CD4-positive, alpha-beta T cell treated with Interleukin-17A for 1 hour (primary cell): ENCODE results near the gene ZDHHC8.
A peak's percentile ranks its signal among the peaks of the same experiment; 100 is the strongest.
"Not testable (repeated sequence)": the region's sequence is repeated elsewhere in the genome, so short reads cannot be mapped to it uniquely, and the experiment has no call there.

Source experiments
- DNase-seq: peaks from one replicate; pipeline ENCODE4 v3.0.0-alpha.2; 2020

The ZDHHC8 gene

DNA sequence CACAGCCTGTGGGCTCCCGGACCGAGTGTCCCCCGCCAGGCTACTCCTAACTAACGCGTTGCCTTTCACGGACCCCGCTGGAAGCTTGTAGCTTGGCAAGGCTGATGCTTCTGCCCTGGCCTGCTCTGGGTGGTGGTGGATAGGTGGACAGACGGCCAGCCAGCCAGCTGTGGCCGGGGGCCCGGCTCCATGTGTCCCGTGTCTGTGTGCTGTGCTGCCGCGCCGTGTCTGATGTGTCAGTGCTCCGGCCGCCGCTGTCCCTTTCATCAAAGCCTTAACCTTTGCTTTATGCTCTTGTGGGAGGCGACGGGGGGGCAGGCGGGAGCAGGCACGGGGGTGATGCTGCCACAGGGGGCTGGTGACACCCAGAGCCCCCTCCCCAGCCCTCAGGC lies 14.2 kb downstream of the ZDHHC8 start:
- no peak for DNase-seq

DNA sequence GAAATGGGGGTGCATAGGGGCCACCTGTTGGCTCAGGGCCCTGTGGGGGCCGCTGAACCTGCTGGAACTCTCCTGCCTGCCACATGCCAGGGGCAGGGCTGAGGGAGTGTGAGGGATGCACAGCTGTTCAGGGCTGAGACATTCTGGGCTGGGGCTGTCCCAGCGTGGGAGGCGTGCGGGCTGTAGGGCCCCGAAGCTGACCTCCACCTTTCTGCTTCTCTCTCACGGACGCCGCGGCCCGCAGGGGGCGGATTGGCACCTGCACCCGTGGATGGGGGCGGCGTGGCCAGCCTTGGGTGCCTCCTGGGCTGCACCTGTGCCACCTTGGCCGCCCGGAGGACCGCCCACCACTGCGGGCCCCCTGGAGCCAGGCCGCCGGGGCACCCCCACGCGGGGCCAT lies 15.2 kb downstream of the ZDHHC8 start:
- no peak for DNase-seq

DNA sequence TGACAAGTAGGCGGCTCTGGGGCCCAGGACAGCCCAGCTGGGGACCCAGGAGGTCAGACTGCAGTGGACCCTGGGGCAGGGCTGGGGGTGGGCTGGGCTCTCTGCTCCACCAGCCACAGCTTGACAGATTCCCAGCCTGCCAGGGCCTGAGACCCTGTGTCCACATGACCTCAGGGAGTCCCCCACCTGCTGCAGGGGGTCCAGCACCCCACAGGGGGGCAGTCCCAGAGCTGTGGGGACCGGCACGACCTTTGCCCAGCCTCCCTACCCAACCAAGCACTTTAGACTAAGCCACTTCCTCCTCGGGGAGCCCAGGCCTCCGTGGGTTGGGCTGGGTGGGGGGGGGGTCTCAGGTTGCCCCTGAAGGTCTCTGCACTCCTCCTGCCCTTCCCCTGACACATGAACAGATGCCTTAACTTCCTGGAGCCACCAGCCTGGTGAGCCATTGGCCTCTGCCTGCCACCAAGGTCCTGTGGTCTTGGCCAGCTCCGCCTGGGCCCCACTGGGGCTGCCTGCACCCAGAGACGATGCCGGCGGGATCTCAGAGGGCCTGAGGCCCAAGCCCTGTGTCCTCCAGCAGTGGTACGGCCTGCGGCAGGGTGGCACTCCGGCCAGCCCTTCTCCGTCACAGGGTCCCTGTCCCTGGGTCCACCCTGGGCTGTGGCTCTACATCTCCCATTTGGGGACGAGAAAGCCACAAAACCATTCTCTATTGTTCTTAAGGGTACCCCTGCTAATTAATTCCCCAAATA lies 15.8 kb downstream of the ZDHHC8 start:
- no peak for DNase-seq

DNA sequence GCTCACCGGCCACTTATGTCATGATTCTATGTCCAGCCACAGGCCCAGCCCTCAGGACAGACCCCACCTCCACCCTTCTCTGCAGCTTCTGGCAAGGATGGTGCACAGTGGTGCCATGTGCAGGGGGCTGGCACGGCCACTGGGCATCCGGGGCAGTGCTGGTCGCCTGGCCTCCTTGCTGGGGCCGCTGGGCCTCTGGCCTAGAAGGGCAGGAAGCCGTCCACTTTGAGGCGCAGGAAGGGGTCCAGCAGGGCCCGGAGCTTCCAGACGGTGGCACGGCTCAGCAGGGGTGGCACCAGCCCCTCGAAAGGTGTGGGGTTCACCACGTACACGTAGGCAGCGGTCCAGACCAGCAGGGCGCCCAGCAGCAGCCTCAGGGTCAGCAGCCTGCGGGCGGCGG lies 16.8 kb downstream of the ZDHHC8 start:
- DNase-seq: no peak

DNA sequence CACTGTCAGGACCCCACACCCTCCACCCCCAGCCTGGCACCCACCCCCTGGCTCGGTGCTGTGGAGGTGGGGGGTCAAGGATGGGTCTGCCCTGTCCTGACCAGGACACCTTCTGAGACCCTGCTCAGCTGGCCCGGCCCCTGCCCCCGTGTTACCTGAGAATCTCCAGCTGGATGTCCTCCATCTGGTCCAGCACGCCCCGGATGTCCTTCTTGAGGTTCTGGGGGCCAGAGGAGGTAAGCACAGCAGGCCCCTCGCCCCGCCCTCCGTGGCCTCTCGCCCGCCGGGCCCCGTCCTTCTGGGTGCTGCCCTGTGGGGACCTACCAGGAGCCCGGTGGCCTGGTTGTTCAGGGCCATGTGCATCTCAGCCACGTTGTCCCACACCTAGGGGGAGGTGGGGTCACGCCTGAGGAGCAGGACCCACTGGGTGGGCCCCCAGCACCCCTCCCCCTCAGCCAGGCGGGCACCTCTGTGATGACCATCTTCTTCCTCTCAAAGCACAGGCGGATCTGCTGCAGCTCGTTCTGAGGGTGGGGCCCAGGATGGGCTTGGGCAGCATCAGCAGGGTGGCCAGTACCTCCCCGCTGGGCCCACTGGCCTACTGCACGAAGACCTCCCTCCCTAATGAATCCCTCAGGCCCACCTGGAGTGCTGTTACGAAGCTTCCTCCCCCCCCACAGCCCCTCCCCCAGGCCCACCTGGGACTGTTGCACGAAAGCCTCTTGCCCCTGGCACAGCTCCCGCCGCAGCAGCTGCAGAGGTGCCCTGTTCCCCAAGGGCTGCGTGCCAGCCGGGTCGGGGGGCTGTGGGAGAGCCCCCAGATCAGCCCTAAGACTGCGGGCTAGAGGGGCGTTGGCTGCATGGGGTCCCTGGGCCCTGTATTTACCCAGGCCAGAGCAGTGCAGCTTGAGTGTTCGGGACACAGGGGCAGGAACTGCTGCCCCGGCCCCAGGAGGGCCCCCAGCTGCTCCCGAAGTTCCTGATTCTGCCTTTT lies 17.9 kb downstream of the ZDHHC8 start:
- no peak for DNase-seq

DNA sequence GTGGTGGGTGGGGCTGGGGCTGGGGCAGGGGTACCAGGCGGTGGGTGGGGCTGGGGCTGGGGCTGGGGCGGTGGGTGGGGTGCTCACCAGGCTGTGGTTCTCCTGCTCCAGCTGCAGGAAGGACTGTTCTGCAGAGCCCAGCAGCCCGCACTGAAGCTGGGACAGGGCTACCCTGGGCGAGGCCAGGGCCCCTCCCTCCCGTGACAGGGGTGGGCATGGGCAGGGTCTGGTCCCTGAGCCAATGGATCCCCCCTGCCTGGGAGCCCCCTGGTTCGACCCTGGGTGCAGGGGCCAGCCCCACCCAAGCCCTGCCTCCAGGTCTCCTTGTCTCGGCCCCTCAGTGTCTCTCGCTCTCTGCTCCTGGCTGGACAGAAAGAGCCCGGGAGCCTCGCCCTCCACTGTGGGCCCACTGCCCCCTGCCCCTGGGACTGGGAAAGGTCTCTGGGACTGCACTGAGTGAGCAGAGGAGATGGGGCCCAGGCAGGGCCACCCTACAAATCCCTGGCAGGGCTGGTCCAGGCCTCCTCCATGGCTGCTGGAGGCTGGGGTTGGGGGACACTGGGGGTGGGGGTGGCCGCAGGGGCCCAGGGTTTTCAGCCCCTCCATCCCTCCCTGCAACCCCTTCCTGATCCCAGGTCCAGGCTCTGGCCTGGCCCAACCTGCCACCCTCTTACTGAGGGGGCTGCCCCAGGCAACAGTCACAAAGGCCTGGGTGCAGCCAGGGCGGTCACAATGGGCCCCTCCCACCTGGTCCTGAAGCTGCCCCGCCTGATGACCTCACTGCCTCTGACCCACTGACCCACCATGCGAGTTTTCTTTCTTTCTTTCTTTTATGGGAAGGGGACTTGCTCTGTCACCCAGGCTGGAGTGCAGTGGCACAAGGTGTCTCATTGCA lies 19.0 kb downstream of the ZDHHC8 start, which contains the start of gene CCDC188:
Gene CCDC188, minus strand, starts transcription at position 675 of the 895 bp plus-strand sequence. Its CDS starts 69 bp downstream, at position 606.
- DNase-seq: no peak

DNA sequence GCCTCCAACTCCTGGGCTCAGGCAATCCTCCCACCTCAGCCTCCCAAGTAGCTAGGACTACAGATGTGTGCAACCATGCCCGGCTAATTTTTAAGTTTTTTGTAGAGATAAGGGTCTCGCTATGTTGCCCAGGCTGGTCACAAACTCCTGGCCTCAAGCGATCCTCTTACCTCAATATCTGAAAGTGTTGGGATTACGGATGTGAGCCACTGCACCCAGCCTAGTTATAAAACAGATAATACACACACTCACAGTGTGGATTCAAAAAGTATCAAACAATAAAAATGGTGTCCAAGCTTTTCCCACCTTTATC lies 19.6 kb downstream of the ZDHHC8 start:
- no peak for DNase-seq

DNA sequence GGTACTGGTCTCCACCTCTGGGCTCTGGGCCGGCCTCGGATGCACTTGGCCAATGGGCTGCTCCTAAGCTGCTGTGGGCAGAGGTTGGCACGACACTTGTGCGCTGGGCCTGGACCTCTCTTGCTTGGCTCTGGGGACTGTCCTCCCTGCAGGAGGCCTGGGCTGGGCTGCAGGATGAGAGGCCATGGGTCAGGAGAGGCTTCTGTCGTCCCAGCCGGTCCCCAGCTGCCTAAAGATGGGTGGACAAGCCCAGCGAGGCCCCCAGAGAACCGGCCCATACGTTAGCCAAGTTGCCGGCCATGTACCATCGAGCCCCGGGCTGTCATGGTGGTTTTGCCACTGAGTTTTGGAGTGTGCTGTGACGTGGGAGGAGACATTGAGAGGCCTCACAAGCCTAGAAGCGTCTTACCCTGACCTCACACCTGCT lies 20.9 kb downstream of the ZDHHC8 start:
- no peak for DNase-seq

DNA sequence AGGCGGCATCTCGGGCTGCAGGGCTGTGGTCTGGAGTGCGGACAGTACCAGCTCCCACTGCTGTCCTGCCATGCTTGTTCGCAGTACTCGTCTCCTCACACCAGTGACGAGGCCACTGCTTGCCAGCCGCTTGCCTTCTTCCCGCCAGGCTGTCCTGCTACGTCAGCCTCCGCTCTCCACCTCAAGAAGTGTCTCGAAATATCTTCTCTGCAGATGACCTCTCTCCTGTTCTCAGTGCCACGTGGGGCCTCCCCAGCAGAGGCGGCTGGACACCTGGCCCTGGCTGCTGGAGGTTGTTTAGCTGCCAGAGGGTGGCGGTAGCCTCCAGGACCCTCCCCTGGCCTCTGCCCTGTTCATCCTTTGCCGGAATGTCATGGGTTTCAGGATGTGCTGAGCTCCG lies 22.3 kb downstream of the ZDHHC8 start:
- no peak for DNase-seq

DNA sequence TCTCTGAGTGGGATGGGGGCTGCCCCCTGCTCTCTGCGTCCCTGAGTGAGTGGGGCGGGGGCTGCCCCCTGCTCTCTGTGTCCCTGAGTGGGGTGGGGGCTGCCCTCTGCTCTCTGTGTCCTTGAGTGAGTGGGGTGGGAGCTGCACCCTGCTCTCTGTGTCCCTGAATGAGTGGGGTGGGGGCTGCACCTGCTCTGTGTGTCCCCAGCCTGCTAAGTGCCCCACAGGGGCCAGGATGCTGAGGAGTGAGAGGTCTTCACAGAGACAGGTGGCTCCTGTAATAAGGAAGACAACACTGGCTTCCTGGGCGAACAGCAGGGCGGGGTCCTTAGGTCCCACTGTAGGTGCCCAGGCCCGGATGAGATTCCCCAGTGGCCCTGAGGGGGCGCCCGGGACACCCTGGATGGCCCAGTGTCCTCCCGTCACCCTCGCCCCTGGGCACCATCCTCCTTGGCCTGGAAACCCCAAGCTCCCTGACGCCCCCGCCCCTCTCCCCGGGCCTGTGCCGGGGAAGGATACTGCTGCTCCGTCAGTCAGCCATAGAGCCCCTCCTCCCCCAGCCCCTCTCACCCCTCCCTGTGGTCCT lies 23.1 kb downstream of the ZDHHC8 start:
- DNase-seq: no peak

DNA sequence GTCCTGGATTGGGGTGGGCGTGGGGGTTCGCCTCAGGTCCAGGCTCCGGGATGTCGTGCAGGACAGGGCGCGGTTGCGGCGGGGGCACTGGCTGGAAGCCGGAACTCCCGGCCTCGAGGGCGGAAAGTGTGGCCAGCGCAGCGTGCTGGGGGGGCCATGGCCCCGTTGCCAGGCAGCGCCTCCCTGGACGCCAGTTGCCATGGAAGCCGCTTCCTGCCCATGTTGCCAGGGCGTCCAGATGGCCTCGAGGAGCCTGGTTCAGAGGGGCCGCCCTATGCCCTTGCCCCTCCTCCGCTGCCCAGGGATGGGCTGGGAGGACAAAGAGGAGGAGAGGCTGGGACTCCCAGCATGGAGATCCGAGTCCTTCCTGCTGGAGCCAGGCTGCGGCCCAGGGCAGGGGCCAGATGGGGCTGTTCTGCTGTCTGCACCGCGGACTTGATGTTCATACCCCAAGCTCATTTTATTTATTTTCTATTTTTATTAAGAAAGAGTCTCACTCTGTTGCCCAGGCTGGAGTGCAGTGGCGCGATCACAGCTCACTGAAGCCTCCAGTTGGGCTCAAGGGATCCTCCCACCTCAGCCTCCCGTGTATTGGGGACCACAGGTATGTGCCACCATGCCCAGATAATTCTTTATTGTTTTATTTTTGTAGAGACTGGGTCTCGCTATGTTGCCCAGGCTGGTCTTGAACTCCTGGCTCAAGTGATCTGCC lies 23.9 kb downstream of the ZDHHC8 start:
- peak; percentile 25 for DNase-seq

DNA sequence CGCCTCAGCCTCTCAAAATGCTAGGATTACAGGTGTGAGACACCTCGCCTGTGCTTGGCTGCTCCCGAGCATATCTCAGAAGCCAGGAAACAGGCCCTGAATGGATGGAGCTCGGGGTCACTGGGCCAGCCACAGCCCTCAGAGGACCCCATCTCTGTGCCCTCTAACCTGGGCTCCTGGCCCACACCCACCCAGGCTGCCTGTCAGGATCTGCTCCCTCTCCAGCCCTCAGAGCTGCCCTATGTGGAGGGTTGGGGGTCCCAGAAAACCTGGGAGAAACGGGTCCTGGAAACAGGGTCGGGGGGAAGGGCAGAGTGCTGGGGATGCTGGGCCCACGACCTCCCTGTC lies 24.4 kb downstream of the ZDHHC8 start:
- no peak for DNase-seq

DNA sequence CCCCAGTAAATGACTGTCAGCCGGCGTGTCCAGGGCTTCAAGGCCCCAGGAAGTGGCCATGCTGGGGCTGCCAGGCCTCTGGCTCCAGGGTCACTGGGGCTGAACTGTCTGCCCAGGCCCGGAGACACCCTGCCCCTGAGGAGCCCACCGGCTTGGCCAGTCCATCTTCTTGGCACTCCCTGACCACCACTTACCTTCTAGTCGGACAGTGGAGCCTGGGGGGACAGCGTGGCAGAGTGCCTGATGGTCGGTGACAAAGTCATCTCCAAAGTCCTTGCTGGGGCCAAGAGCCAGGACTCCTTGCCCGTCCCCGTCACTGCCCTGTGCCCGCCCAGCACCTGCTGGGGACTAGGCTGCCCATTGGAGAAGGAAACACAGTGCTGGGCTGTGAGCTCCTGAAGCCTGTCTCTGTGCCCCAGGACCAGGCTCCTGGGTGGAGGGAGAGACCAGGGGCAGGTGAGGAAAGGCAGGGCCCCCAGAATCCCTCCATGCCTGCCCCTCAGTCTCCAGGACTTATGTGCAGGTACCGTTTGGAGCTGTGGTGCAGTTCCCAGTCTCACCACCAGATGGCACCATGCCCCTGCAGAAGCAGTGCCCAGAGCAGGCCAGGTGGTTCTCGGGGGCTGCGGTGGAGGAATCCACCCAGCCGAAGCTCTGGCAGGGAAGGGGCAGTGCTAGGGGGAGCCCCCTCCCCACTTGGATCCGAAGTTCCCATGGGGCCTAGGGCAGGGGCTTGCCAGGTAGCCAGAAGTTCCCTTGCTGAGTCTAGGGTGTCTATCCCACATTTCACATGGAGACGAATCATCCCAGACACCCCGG lies 25.2 kb downstream of the ZDHHC8 start:
- DNase-seq: peak; percentile 89

DNA sequence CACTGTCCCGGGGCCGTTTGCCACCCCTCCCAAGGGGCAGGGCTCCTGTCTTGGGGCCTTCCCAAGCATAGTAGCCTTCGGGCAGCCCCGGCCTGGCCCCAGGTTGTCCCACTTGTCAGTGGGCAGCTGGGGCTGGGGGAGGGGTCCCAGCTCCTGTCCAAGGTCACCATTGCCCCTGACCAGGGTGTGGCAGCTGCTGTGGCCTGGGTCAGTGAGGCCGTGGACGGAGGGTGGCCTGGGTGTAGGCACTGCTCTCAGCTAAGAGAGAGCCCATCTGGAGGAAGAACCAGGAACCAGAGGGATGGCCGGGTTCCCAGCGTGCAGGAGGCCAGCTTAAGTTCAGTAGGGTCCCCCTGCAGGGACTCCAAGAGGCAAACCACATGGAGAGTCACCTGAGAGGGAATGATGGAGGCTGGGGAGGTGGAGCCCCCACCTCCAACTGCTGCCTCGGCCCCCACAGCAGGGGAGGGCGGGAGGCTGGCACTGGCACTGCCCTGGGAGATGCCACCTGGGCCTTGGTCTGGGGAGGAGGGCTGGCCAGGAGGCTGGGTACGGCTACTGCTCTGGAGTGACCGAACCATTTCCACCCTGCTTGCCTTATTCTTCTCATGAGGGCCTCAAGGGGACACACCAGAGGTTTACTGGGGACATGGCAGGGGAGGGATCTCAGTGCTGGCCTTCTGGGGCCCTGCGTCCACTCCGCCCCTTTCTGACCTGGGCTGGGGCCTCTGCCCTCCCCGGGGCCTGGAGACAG lies 26.0 kb downstream of the ZDHHC8 start:
- no peak for DNase-seq

DNA sequence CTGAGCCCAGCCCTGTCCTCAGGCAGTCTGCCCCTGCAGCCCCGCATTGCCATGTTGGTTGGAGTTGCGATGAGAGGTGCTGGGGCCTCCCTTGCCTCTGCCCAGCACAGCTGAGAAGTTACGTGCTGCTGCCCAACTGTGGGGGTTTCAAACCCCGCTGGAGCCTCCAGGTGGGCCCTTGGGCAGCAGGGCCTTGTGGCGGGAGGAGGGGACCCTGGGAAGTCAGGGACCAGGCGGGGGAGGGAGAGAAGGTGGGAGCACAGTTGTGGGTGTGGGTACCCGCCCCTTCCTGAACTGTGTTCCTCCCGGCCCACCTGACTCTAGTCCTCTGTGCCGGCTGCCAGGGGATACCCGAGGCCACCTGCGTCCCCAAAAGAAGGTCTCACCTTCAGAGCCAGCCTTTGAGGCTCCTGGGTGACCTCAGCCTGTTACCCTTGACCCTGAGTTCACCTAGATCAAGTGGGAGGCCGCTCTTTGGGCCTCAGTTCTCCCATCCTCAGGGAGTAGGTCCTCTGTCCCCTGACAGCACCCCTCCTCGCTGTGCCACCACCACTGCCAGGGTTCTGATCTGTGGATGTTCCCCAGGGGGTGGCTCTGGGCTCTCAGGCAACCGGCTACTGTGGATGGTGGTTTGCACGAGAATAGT lies 26.9 kb downstream of the ZDHHC8 start:
- no peak for DNase-seq

DNA sequence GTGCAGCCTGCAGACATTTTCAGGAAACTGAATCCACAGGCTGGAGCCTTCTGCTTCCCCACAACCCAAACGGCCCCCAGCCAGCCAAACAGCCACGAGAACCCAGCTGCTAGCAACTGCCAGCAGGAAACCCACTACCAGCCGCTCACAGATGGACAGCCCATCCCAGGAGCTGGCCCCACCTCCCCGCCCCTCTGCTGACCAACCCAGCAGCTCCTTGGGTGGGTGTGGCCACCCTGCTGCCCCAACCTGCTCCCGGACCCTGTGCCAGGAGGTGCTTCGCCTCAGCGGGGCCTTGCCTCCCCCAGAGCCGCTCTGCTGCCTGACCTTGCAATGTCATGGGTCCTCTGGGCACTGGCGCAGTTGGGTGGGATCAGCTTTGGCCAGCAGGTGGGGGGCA lies 27.5 kb downstream of the ZDHHC8 start:
- no peak for DNase-seq

DNA sequence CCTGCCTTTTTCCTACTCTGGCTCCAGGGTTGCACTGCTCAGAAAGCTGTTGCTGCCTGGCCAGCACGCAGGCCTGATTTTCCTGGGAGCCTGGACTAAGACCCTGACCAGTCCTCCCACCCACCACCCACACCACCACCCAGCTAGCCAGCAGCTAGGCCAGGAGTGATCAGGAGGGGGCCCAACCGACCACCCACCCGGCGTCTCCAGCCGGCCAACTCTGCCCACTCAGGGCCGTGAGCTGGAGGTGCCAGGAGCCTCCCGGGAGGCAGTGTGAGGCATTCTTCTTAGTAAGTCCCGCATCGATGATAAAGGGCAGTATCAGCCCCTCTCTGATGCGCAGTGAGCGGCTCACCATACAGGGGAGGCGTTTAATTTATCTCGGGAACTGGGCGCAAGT lies 27.9 kb downstream of the ZDHHC8 start:
- not testable (repeated sequence) for DNase-seq

DNA sequence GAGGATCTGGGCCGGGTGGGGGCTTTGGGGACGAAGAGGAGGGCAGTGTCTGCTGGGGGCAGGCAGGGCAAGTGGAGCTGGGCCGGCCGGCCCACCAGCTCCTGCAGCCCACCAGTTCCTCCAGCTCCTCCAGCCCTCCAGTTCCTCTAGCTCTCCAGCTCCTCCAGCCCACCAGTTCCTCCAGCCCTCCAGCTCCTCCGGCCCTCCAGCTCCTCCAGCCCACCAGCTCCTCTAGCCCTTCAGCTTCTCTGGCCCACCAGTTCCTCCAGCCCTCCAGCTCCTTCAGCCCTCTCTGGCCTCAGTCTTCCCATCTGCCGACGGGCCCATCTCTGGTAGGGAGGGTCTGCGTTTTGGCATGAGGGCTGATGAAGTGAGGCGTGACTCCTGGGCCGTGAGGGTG lies 28.4 kb downstream of the ZDHHC8 start:
- no peak for DNase-seq

DNA sequence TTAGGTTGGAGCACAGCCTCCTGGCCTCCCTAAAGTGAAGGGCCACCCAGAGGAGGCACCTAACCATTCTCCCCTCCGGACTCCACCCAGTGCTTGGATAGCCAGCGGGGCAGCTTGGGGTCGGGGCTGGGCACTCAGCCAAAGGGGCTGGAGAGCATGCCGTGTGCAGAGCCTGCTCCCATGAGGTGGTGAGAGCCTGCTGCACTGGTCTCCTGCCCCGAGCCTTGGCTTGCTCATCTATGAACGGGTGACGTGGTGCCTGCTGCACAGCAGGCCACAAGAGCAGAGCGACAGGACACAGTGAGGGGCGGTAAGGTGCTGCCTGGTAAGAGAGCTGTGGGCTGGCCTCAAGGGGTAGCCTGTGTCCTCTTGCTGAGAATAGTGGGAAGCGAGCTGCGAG lies 33.3 kb downstream of the ZDHHC8 start:
- no peak for DNase-seq

DNA sequence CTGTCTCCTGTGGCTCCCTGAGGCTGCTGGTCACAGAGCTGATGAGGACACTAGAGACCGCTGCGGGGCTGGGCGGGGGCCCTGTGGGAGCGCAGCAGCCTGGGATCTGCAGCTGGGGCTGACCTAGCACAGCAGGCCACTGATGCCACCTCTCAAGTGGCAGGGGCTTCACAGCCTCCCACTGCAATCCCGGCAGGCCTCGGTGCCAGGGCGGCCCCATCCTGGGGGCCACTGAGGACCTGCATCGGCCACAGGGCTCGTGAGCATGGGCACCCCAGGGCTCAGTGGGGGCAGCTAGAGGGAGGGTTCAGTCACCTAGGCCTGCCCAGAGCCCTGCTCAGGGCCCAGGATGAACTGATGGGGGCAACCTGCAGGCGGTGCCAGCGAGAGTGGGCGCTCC lies 33.8 kb downstream of the ZDHHC8 start:
- no peak for DNase-seq
